ENCODE measurements around the gene C6orf62. TPM values are rescaled to one million over a fixed set of nuclear protein-coding genes. Genes with fewer than 3 reads are reported as not detected.

The C6orf62 gene
- total RNA-seq, 1 experiment from 2014 or later = 128 TPM

DNA sequence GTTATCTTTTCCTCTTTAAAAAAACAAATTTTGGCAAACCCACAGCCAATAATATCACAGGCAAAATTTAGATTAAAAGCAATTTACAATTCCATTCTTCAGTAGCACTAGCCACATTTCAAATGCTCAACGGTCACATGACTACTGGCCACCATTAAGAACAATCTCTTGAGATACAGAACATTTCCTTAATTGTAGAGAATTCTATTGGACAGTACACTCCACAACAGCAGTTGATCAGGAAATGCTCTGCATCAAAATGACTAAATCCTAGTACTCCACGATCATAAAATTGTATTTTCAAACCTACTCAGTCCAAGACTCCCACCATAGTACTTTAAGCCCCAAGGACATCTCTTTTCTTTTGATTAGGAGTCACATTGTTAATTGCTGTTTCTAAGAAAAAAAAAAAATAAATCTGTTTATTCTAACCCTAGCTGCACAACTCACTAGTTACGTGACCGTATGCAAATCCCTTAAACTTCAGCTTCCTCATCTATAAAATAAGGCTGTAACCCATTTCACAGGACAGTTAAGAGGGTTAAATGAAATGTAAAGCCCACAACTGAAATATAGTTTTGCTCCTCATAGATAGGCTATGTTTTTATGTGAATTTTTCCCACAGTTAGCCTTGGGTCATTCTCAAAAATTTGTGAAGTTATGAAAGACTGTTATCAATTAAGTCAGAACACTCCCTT is 9.8 kb downstream of the C6orf62 start:
- no peak overlapping the region for H2AFZ ChIP-seq
- DNase-seq = no peak
- peaks cover 34% of the 10 kb centered on the region for H3K79me2 ChIP-seq (ENCODE audit: low read depth)
- peaks cover 84% of the 10 kb centered on the region for H3F3A ChIP-seq (ENCODE audit: insufficient read depth, low read depth)
- intact Hi-C loops (cut with micrococcal nuclease; ENCODE audit: unreplicated experiment) = no loop called here
- no peak overlapping the region for H3K4me2 ChIP-seq
- H3K27me3 ChIP-seq (ENCODE audit: insufficient read depth, low read depth) = no peaks in the 10 kb centered on the region
- no peaks in the 10 kb centered on the region for H3K9me2 ChIP-seq (ENCODE audit: insufficient read depth)
- ChIA-PET POLR2A (ENCODE audit: unreplicated experiment) (no interaction called here), CTCF (interaction anchor here (0.6 to 1.3 kb wide), 2 partner anchors 257 to 318 kb away, joined by 3 to 5 read pairs; no protein-coding TSS in a partner anchor)
- no peak for TF ChIP-seq EZH2 (IDR thresholded peaks at IDR 0.05; ENCODE audit: low read depth)
- no peak for TF ChIP-seq CTCF (conservative IDR thresholded peaks at IDR 0.05)
- H3K27ac ChIP-seq = no peak overlapping the region
- H3K9me3 ChIP-seq (ENCODE audit: insufficient read depth, low read depth) = no peaks in the 10 kb centered on the region
- peaks cover 73% of the 10 kb centered on the region for H3K36me3 ChIP-seq (ENCODE audit: low read depth)
- H3K4me3 ChIP-seq = no peak overlapping the region
- H3K4me1 ChIP-seq (replicated peaks; ENCODE audit: insufficient read depth) = no peaks in the 10 kb centered on the region
- peaks cover 52% of the 10 kb centered on the region for H4K20me1 ChIP-seq (ENCODE audit: insufficient read depth)
- BruUV-seq (replicated peaks) = no TSS peak

DNA sequence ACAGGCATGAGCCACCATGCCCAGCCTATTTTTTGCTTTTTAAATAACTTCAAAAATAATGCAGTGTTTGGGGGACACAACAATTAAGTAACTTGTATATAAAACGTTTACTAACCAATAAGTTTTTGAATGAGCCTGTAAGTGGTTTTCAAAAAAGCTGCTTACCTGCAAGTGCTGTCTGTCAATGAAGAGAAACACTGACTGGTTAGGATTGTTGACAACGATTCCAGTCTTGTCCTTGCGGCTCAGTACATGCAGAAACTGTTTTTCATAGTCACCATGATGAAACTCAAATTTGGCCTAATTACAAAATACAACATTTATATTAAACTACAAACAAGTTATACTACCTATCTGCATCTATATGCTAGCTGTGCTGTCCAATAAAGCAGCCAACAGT is 10.3 kb downstream of the C6orf62 start:
- no TSS peak for BruUV-seq (replicated peaks)
- ChIA-PET CTCF (interaction anchor here (1.3 kb wide), 1 partner anchor 318 kb away, joined by 3 read pairs; no protein-coding TSS in a partner anchor), POLR2A (ENCODE audit: unreplicated experiment) (no interaction called here)
- Histone ChIP-seq H2AFZ (no peak overlapping the region), H3K9me3 (ENCODE audit: insufficient read depth, low read depth) (no peaks in the 10 kb centered on the region), H3K27ac (no peak overlapping the region), H4K20me1 (ENCODE audit: insufficient read depth) (peaks cover 51% of the 10 kb centered on the region), H3K36me3 (ENCODE audit: low read depth) (peaks cover 72% of the 10 kb centered on the region), H3K4me3 (no peak overlapping the region), H3F3A (ENCODE audit: insufficient read depth, low read depth) (peaks cover 84% of the 10 kb centered on the region), H3K4me1 (replicated peaks; ENCODE audit: insufficient read depth) (no peaks in the 10 kb centered on the region), H3K27me3 (ENCODE audit: insufficient read depth, low read depth) (no peaks in the 10 kb centered on the region), H3K9me2 (ENCODE audit: insufficient read depth) (no peaks in the 10 kb centered on the region), H3K79me2 (ENCODE audit: low read depth) (peaks cover 28% of the 10 kb centered on the region), H3K4me2 (no peak overlapping the region)
- no peak for TF ChIP-seq CTCF (conservative IDR thresholded peaks at IDR 0.05)
- TF ChIP-seq EZH2 (IDR thresholded peaks at IDR 0.05; ENCODE audit: low read depth) = no peak
- intact Hi-C loops (cut with micrococcal nuclease; ENCODE audit: unreplicated experiment) = no loop called here
- DNase-seq = no peak

GRCh38 chr6:24704468-24704867 is 14.5 kb downstream of the C6orf62 start:
- H3K4me2 ChIP-seq = no peak overlapping the region
- H3K36me3 ChIP-seq (ENCODE audit: low read depth) = peaks cover 49% of the 10 kb centered on the region
- no peaks in the 10 kb centered on the region for H3K27me3 ChIP-seq (ENCODE audit: insufficient read depth, low read depth)
- peaks cover 92% of the 10 kb centered on the region for H3F3A ChIP-seq (ENCODE audit: insufficient read depth, low read depth)
- no peak for DNase-seq
- H3K9me3 ChIP-seq (ENCODE audit: insufficient read depth, low read depth) = no peaks in the 10 kb centered on the region
- peaks cover 8% of the 10 kb centered on the region for H3K79me2 ChIP-seq (ENCODE audit: low read depth)
- BruUV-seq (replicated peaks) = no TSS peak
- intact Hi-C loops (cut with micrococcal nuclease; ENCODE audit: unreplicated experiment) = loop anchor here (5.0 kb wide), 1 partner anchor 368 kb away; no protein-coding TSS in a partner anchor
- no peaks in the 10 kb centered on the region for H3K9me2 ChIP-seq (ENCODE audit: insufficient read depth)
- no peaks in the 10 kb centered on the region for H3K4me1 ChIP-seq (replicated peaks; ENCODE audit: insufficient read depth)
- POLR2A ChIA-PET (ENCODE audit: unreplicated experiment) = no interaction called here
- no peak overlapping the region for H3K27ac ChIP-seq
- H4K20me1 ChIP-seq (ENCODE audit: insufficient read depth) = peaks cover 15% of the 10 kb centered on the region
- no peak overlapping the region for H2AFZ ChIP-seq
- CTCF ChIA-PET = interaction anchor here (0.5 to 0.7 kb wide), 3 partner anchors 62 to 361 kb away, joined by 3 to 15 read pairs (median 5); no protein-coding TSS in a partner anchor
- TF ChIP-seq CTCF (conservative IDR thresholded peaks at IDR 0.05) (no peak), EZH2 (IDR thresholded peaks at IDR 0.05; ENCODE audit: low read depth) (no peak)
- H3K4me3 ChIP-seq = no peak overlapping the region

Measured in PC-9 (cell line).